ENCODE results near the gene CNPY3. TPM values are rescaled to one million over a fixed set of nuclear protein-coding genes. Genes with fewer than 3 reads are reported as not detected.

CNPY3 gene
- total and polyA plus RNA-seq, 2 of the 13 experiments (the other 11 are each of a cell fraction or from before 2014, with no cell fraction given) = 42.3 to 60.2 TPM

DNA sequence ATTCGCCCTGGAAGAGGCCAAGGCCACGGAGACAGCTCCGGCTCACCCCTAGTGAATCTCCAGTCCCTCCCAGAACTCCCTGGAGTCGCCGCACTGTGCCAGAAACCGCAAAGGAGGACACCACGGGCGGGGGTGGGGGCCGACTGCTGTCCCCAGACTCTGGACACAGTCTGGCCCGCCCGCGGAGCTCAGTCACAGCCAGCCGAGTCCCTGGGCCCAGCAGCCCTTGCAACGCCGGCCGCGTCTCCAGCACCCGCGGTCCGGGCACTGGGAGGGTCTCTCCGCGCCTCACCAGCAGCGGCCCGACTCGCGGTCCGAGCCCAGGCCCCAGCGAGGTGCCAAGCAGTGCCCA is 49.2 kb downstream of the CNPY3 start:
- ChIA-PET POLR2A (interaction anchor here (0.7 to 3.8 kb wide), 28 partner anchors 9 to 204 kb away, joined by 3 to 52 read pairs (median 9); partner anchors contain the start of genes BICRAL, CNPY3, CUL7 and CUL9), CTCF (ENCODE audit: low intra/inter-chr PET ratio, low total read pairs) (no interaction called here)
- Histone ChIP-seq H3K79me2 (ENCODE audit: insufficient read depth, low read length) (peaks cover 10% of the 10 kb centered on the region), H3K27me3 (ENCODE audit: control insufficient read depth in 1 of 2, insufficient read depth in 2 of 2, low read length in 2 of 2) (no peaks in the 10 kb centered on the region; a peak in 1 of 5 replicates), H3K4me2 (ENCODE audit: low read depth, low read length) (peak overlapping the region; percentile 97), H3K27ac (ENCODE audit: extremely low read length, insufficient read depth, low read length) (peak overlapping the region; percentile 73), H3K4me1 (ENCODE audit: insufficient read depth, low read length) (peaks cover 40% of the 10 kb centered on the region), H3K9ac (ENCODE audit: insufficient read depth, low read depth, low read length) (peak overlapping the region; percentile 87), H3K9me3 (ENCODE audit: low read length) (no peaks in the 10 kb centered on the region), H4K20me1 (ENCODE audit: insufficient read depth, low read length) (no peaks in the 10 kb centered on the region), H2AFZ (ENCODE audit: low read length) (no peak overlapping the region), H3K4me3 (replicated peaks in 1 of 3; ENCODE audit: insufficient read depth in 1 of 3, low read depth in 2 of 3, low read length in 3 of 3) (peak overlapping the region; percentile 79 to 96 (median 95)), H3K36me3 (replicated peaks in 1 of 2; ENCODE audit: control insufficient read depth in 1 of 2, insufficient read depth in 2 of 2, low read length in 2 of 2) (no peaks in the 10 kb centered on the region)
- DNase-seq (ENCODE audit: low spot score) (no peak), ATAC-seq (peak; percentile 76), FAIRE-seq (no peak)
- in situ Hi-C loops (cut with HindIII; ENCODE audit: extremely low pct_ligation_motif_present, low pct_unique_long_range_greater_than_20kb) = no loop called here
- intact Hi-C loops (cut with micrococcal nuclease; ENCODE audit: unreplicated experiment) = loop anchor here (2.0 kb wide), 1 partner anchor 78 kb away; no protein-coding TSS in a partner anchor
- WGBS (ENCODE audit: low lambda C conversion rate) = 0% methylated on average over 12 of the region's 28 CpGs
- no TSS peak for BruUV-seq (replicated peaks)
- peak; percentile 96 for TF ChIP-seq AGO2 (optimal IDR thresholded peaks at IDR 0.05; ENCODE audit: low read depth, low read length)
- TF ChIP-seq ZNF768 (CRISPR knock-in tag; IDR thresholded peaks at IDR 0.05) = peak; percentile 46; the same call in 1 of the 2 replicates
- no peak for TF ChIP-seq KMT2B (CRISPR knock-in tag; IDR thresholded peaks at IDR 0.05)
- TF ChIP-seq MIXL1 (CRISPR knock-in tag; IDR thresholded peaks at IDR 0.05) = no peak
- TF ChIP-seq, protein P1, sequence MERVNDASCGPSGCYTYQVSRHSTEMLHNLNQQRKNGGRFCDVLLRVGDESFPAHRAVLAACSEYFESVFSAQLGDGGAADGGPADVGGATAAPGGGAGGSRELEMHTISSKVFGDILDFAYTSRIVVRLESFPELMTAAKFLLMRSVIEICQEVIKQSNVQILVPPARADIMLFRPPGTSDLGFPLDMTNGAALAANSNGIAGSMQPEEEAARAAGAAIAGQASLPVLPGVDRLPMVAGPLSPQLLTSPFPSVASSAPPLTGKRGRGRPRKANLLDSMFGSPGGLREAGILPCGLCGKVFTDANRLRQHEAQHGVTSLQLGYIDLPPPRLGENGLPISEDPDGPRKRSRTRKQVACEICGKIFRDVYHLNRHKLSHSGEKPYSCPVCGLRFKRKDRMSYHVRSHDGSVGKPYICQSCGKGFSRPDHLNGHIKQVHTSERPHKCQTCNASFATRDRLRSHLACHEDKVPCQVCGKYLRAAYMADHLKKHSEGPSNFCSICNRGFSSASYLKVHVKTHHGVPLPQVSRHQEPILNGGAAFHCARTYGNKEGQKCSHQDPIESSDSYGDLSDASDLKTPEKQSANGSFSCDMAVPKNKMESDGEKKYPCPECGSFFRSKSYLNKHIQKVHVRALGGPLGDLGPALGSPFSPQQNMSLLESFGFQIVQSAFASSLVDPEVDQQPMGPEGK (CRISPR knock-in tag; IDR thresholded peaks at IDR 0.05) = peak; percentile 62
- no peak for TF ChIP-seq MATR3 (CRISPR knock-in tag; IDR thresholded peaks at IDR 0.05)
- no peak for TF ChIP-seq TBL1XR1 (IDR thresholded peaks at IDR 0.05; ENCODE audit: borderline replicate concordance, low read length, partially characterized antibody)
- TF ChIP-seq SAP130 (CRISPR knock-in tag; IDR thresholded peaks at IDR 0.05; ENCODE audit: low read depth) = no peak
- TF ChIP-seq RFX3 (CRISPR knock-in tag; IDR thresholded peaks at IDR 0.05) = no peak
- TF ChIP-seq, protein P2, sequence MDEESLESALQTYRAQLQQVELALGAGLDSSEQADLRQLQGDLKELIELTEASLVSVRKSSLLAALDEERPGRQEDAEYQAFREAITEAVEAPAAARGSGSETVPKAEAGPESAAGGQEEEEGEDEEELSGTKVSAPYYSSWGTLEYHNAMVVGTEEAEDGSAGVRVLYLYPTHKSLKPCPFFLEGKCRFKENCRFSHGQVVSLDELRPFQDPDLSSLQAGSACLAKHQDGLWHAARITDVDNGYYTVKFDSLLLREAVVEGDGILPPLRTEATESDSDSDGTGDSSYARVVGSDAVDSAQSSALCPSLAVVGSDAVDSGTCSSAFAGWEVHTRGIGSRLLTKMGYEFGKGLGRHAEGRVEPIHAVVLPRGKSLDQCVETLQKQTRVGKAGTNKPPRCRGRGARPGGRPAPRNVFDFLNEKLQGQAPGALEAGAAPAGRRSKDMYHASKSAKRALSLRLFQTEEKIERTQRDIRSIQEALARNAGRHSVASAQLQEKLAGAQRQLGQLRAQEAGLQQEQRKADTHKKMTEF (CRISPR knock-in tag; IDR thresholded peaks at IDR 0.05) = no peak
- no peak for TF ChIP-seq ZNF879 (CRISPR knock-in tag; IDR thresholded peaks at IDR 0.05)
- no peak for TF ChIP-seq ZSCAN21 (CRISPR knock-in tag; IDR thresholded peaks at IDR 0.05; ENCODE audit: borderline replicate concordance)
- no peak for TF ChIP-seq TERF1 (CRISPR knock-in tag; IDR thresholded peaks at IDR 0.05)
- no peak; the same call in 1 of the 2 replicates for TF ChIP-seq ZFP82 (CRISPR knock-in tag; IDR thresholded peaks at IDR 0.05; ENCODE audit: borderline replicate concordance)
- no peak for TF ChIP-seq TSC22D2 (CRISPR knock-in tag; IDR thresholded peaks at IDR 0.05; ENCODE audit: borderline replicate concordance)
- TF ChIP-seq ZNF550 (CRISPR knock-in tag; IDR thresholded peaks at IDR 0.05; ENCODE audit: borderline replicate concordance) = no peak
- no peak for TF ChIP-seq SETDB1 (CRISPR knock-in tag; IDR thresholded peaks at IDR 0.05; ENCODE audit: borderline replicate concordance)
